Neural progenitor cell (in vitro differentiated cells): ENCODE measurements around the gene SLC25A12. TPM values are rescaled to one million over a fixed set of nuclear protein-coding genes. Genes with fewer than 3 reads are reported as not detected.

Experiments used
- DNase-seq: peaks from one replicate; pipeline ENCODE4 v3.0.0-alpha.2; 2016; ENCODE audit warnings: low spot score
- H2AFZ ChIP-seq: fragments of 200-600 bp; sonication (generic); replicated peaks from 2 replicates; pipeline ENCODE4 v1.6.1; 2016; ENCODE audit warnings: antibody characterized with exemption
- H3F3A ChIP-seq: fragments of 200-600 bp; sonication (generic); 2 replicates; pipeline ENCODE4 v1.6.1; 2016; ENCODE audit warnings: antibody characterized with exemption, low read depth
- H3K27ac ChIP-seq: fragments of 200-600 bp; sonication (generic); 2 replicates; pipeline ENCODE4 v1.5.1; 2016; ENCODE audit warnings: mild to moderate bottlenecking
- H3K27me3 ChIP-seq: fragments of 200-600 bp; sonication (generic); 2 replicates; pipeline ENCODE4 v1.6.1; 2016; ENCODE audit warnings: mild to moderate bottlenecking, moderate library complexity
- H3K36me3 ChIP-seq: fragments of 200-600 bp; sonication (generic); 2 replicates; pipeline ENCODE4 v1.5.1; 2016
- H3K4me1 ChIP-seq: fragments of 200-600 bp; sonication (generic); 2 replicates; pipeline ENCODE4 v1.6.1; 2016; ENCODE audit warnings: mixed run types
- H3K4me2 ChIP-seq: fragments of 200-600 bp; sonication (generic); 2 replicates; pipeline ENCODE4 v1.6.1; 2016
- H3K4me3 ChIP-seq: fragments of 200-600 bp; sonication (generic); 2 replicates; pipeline ENCODE4 v1.5.1; 2016
- H3K79me2 ChIP-seq: fragments of 200-600 bp; sonication (generic); 2 replicates; pipeline ENCODE4 v1.6.1; 2016; ENCODE audit warnings: low read depth
- H3K9ac ChIP-seq: fragments of 200-600 bp; sonication (generic); 2 replicates; pipeline ENCODE4 v1.6.1; 2016
- H3K9me3 ChIP-seq: fragments of 200-600 bp; sonication (generic); 2 replicates; pipeline ENCODE4 v1.5.1; 2016; ENCODE audit warnings: low read depth
- H4K20me1 ChIP-seq: fragments of 200-600 bp; sonication (generic); 2 replicates; pipeline ENCODE4 v1.6.1; 2016; ENCODE audit warnings: low read depth
- H3K27ac Mint-ChIP-seq: 3 replicates; pipeline ENCODE4 v1.8.0; 2021; ENCODE audit warnings: mixed read lengths
- H3K27me3 Mint-ChIP-seq: 2 replicates; pipeline ENCODE4 v1.8.0; 2022; ENCODE audit warnings: low read depth, mild to moderate bottlenecking, inconsistent platforms, moderate library complexity, mixed read lengths; ENCODE audit not compliant: insufficient read depth
- H3K36me3 Mint-ChIP-seq: 3 replicates; pipeline ENCODE4 v1.8.0; 2021; ENCODE audit warnings: mixed read lengths
- H3K4me1 Mint-ChIP-seq: 3 replicates; pipeline ENCODE4 v1.8.0; 2021; ENCODE audit warnings: mixed read lengths
- H3K4me3 Mint-ChIP-seq: 3 replicates; pipeline ENCODE4 v1.8.0; 2021; ENCODE audit warnings: mild to moderate bottlenecking, moderate library complexity, mixed read lengths
- H3K9me3 Mint-ChIP-seq: 3 replicates; pipeline ENCODE4 v1.8.0; 2020; ENCODE audit warnings: mixed read lengths
- CTCF ChIP-seq: fragments of 200-600 bp; sonication (generic); IDR thresholded peaks from 2 replicates; pipeline ENCODE4 v1.5.1; 2017; ENCODE audit warnings: antibody characterized with exemption, mild to moderate bottlenecking
- EZH2 ChIP-seq: fragments of 200-600 bp; sonication (generic); IDR thresholded peaks from 2 replicates; pipeline ENCODE4 v1.6.1; 2017; ENCODE audit warnings: antibody characterized with exemption, mild to moderate bottlenecking, moderate library complexity
- EZH2phosphoT487 ChIP-seq: fragments of 200-600 bp; sonication (generic); IDR thresholded peaks from 2 replicates; pipeline ENCODE4 v1.6.1; 2017; ENCODE audit warnings: antibody characterized with exemption
- total RNA-seq: library from RNA; depleted of rRNA; stranded (reverse); fragments of >200 nt; gene quantifications from 2 replicates; pipeline ENCODE4 v1.2.3, GENCODE V29; 2015; ENCODE audit warnings: low replicate concordance

SLC25A12 gene
- total RNA-seq, 1 donor from 2014 or later: 1.4 TPM

- Histone ChIP-seq H3K36me3 (no peaks in the 10 kb centered on the region), H2AFZ (no peak overlapping the region), H3K9me3 (no peaks in the 10 kb centered on the region), H3K9ac (no peak overlapping the region), H3K4me1 (peaks cover 46% of the 10 kb centered on the region), H3K79me2 (no peaks in the 10 kb centered on the region), H4K20me1 (no peaks in the 10 kb centered on the region), H3F3A (peaks cover 26% of the 10 kb centered on the region), H3K27ac (no peak overlapping the region), H3K4me2 (no peak overlapping the region), H3K27me3 (no peaks in the 10 kb centered on the region), H3K4me3 (no peak overlapping the region)
- Mint-ChIP-seq H3K36me3 (peaks cover 14% of the 10 kb centered on the region), H3K4me1 (peaks cover 47% of the 10 kb centered on the region), H3K9me3 (no peaks in the 10 kb centered on the region), H3K4me3 (no peak overlapping the region), H3K27me3 (no peaks in the 10 kb centered on the region), H3K27ac (no peak overlapping the region)
- DNase-seq: no peak
- TF ChIP-seq CTCF (no peak), EZH2 (no peak), EZH2phosphoT487 (no peak)
Observed at GRCh38 chr2:171800639-171801038, 93.4 kb downstream of the SLC25A12 start.

GRCh38 chr2:171798156-171798820, 95.8 kb downstream of the SLC25A12 start:
- peak overlapping the region; percentile 95 for H3K27ac Mint-ChIP-seq

GRCh38 chr2:171794918-171795317, 99.1 kb downstream of the SLC25A12 start:
- H3K4me1 ChIP-seq: peaks cover 92% of the 10 kb centered on the region
- peaks cover 2% of the 10 kb centered on the region for H3K27me3 Mint-ChIP-seq
- H3K4me1 Mint-ChIP-seq: peaks cover 81% of the 10 kb centered on the region
- H2AFZ ChIP-seq: no peak overlapping the region
- no peaks in the 10 kb centered on the region for H3K27me3 ChIP-seq
- H3K4me3 ChIP-seq: peak overlapping the region; percentile 13
- peak overlapping the region; percentile 32 for H3K27ac Mint-ChIP-seq
- H3F3A ChIP-seq: peaks cover 69% of the 10 kb centered on the region
- peak overlapping the region; percentile 8 for H3K4me3 Mint-ChIP-seq
- H3K27ac ChIP-seq: peak overlapping the region; percentile 84
- peak overlapping the region; percentile 72 for H3K4me2 ChIP-seq
- H3K36me3 ChIP-seq: no peaks in the 10 kb centered on the region
- no peaks in the 10 kb centered on the region for H3K9me3 Mint-ChIP-seq
- DNase-seq: peak; percentile 85
- H3K9ac ChIP-seq: no peak overlapping the region
- H3K9me3 ChIP-seq: no peaks in the 10 kb centered on the region
- TF ChIP-seq EZH2phosphoT487: no peak
- no peak for TF ChIP-seq EZH2
- TF ChIP-seq CTCF: no peak
- no peaks in the 10 kb centered on the region for H4K20me1 ChIP-seq
- H3K79me2 ChIP-seq: no peaks in the 10 kb centered on the region
- H3K36me3 Mint-ChIP-seq: peaks cover 5% of the 10 kb centered on the region

More at GRCh38 chr2:171798156-171798820, 95.8 kb downstream of the SLC25A12 start:
- H3K4me1 ChIP-seq: peaks cover 70% of the 10 kb centered on the region
- no peaks in the 10 kb centered on the region for H3K9me3 ChIP-seq
- no peaks in the 10 kb centered on the region for H3K36me3 ChIP-seq
- peak overlapping the region; percentile 65 for H3K4me2 ChIP-seq
- no peak overlapping the region for H3K9ac ChIP-seq
- H3K79me2 ChIP-seq: no peaks in the 10 kb centered on the region
- H3K36me3 Mint-ChIP-seq: peaks cover 6% of the 10 kb centered on the region
- H3F3A ChIP-seq: peaks cover 50% of the 10 kb centered on the region
- H2AFZ ChIP-seq: no peak overlapping the region
- H3K4me3 ChIP-seq: peak overlapping the region; percentile 19
- no peaks in the 10 kb centered on the region for H3K27me3 ChIP-seq
- H3K27ac ChIP-seq: no peak overlapping the region
- peak; percentile 82 for DNase-seq
- H4K20me1 ChIP-seq: no peaks in the 10 kb centered on the region
- H3K4me1 Mint-ChIP-seq: peaks cover 68% of the 10 kb centered on the region
- no peak for TF ChIP-seq CTCF
- H3K27me3 Mint-ChIP-seq: peaks cover 2% of the 10 kb centered on the region
- no peaks in the 10 kb centered on the region for H3K9me3 Mint-ChIP-seq
- peak overlapping the region; percentile 72 for H3K4me3 Mint-ChIP-seq
